Stimulated activated naive CD8-positive, alpha-beta T cell treated with anti-CD3 and anti-CD28 coated beads, Interleukin-15, amount 100 ng/mL, for 72 hours (primary cell): Measurements from ENCODE around the gene AKAP10.
"Not testable (repeated sequence)": the region's sequence is repeated elsewhere in the genome, so short reads cannot be mapped to it uniquely, and the experiment has no call there.

Experiments used
- ATAC-seq: fragments of 150-1000 bp; cut with Tn5 transposase; 2 replicates; pipeline ENCODE4 v1.10.0; 2021; ENCODE audit warnings: mild to moderate bottlenecking, moderate library complexity
- DNase-seq, 2 donors: peaks; one replicate each; pipeline ENCODE4 v3.0.0; 2021 to 2022
- H3K27ac Mint-ChIP-seq, 2 donors: one replicate each; pipeline ENCODE4 v1.8.0; 2022; ENCODE audit warnings: mild to moderate bottlenecking in 2 of 2, mixed read lengths in 2 of 2, moderate library complexity in 2 of 2
- H3K27me3 Mint-ChIP-seq: one replicate; pipeline ENCODE4 v1.8.0; 2022; ENCODE audit warnings: mixed read lengths
- H3K4me1 Mint-ChIP-seq: one replicate; pipeline ENCODE4 v1.8.0; 2022; ENCODE audit warnings: mild to moderate bottlenecking, mixed read lengths
- H3K4me3 Mint-ChIP-seq, 2 donors: one replicate each; pipeline ENCODE4 v1.8.0; 2022; ENCODE audit warnings: mild to moderate bottlenecking in 2 of 2, mixed read lengths in 2 of 2, moderate library complexity in 1 of 2
- H3K9me3 Mint-ChIP-seq, 2 donors: one replicate each; pipeline ENCODE4 v1.8.0; 2022; ENCODE audit warnings: mixed read lengths in 2 of 2

AKAP10 gene

GRCh38 chr17:19991252-19991885, 13.7 kb upstream of the AKAP10 start:
- H3K4me1 Mint-ChIP-seq, result peaks cover 7% of the 10 kb centered on the region
- no peak overlapping the region for H3K4me3 Mint-ChIP-seq
- no peak overlapping the region for H3K27ac Mint-ChIP-seq
- no peak for ATAC-seq
- DNase-seq, result no peak
- H3K27me3 Mint-ChIP-seq, result no peaks in the 10 kb centered on the region
- no peaks in the 10 kb centered on the region for H3K9me3 Mint-ChIP-seq

DNA sequence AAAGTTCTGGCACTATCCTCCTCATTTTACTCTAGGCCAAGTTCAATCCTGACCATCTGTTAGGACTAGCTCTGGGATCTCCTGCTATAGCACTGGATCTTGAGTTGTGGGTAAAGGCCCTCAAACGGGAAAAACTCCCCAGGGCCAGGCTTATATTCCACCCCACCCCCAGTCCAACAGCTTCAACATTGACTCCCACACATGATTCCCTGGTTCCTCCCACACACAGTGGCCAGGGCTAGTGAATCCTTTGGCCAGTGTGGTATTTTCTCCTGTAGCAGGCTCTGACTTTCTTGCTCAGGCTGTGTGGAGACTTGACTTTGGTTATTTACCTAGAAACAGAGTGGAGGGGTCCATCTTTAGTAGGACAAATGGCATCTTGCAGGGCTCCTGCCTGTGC, 10.3 kb upstream of the AKAP10 start:
- no peak overlapping the region for H3K4me3 Mint-ChIP-seq
- H3K27ac Mint-ChIP-seq, result no peak overlapping the region
- H3K27me3 Mint-ChIP-seq, result no peaks in the 10 kb centered on the region
- H3K9me3 Mint-ChIP-seq, result no peaks in the 10 kb centered on the region
- ATAC-seq (no peak), DNase-seq (no peak)
- H3K4me1 Mint-ChIP-seq, result no peaks in the 10 kb centered on the region

GRCh38 chr17:19986941-19987861, 9.6 kb upstream of the AKAP10 start:
- Mint-ChIP-seq H3K27me3 (no peaks in the 10 kb centered on the region), H3K27ac (no peak overlapping the region), H3K4me3 (no peak overlapping the region), H3K9me3 (no peaks in the 10 kb centered on the region), H3K4me1 (no peaks in the 10 kb centered on the region)
- ATAC-seq (no peak), DNase-seq (no peak)

GRCh38 chr17:19979917-19980770, 2.5 kb upstream of the AKAP10 start:
- Mint-ChIP-seq H3K9me3 (no peaks in the 10 kb centered on the region), H3K27me3 (no peaks in the 10 kb centered on the region), H3K27ac (no peak overlapping the region), H3K4me1 (peaks cover 33% of the 10 kb centered on the region), H3K4me3 (no peak overlapping the region)
- DNase-seq (no peak), ATAC-seq (no peak)

DNA sequence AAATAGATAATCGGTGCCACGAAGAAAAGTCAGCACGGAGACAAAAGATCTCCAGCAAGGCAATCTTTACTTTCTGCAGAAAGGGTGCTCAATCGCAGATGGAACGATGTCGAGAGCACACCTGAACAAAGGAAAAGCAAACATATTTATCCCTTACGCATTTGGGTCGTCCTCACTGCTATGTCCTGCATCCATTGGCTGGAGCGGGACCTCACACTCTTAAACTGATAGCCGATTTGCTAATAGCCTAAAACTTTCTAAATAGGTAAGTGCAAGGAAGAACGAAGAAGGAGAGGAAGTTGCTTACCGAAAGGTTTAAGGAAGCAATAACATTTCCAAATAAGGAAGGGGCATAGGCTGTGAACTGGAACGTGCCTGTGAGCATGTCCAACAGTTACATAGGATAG, 1.2 kb upstream of the AKAP10 start:
- Mint-ChIP-seq H3K9me3 (no peaks in the 10 kb centered on the region), H3K4me1 (peaks cover 45% of the 10 kb centered on the region), H3K27ac (peak overlapping the region in 1 of 2 donors; percentile 98), H3K4me3 (peak overlapping the region; percentile 98 to 100), H3K27me3 (no peaks in the 10 kb centered on the region)
- no peak for ATAC-seq
- no peak for DNase-seq

- Mint-ChIP-seq H3K27ac (peak overlapping the region; percentile 98), H3K9me3 (no peaks in the 10 kb centered on the region), H3K4me1 (peaks cover 50% of the 10 kb centered on the region), H3K27me3 (no peaks in the 10 kb centered on the region), H3K4me3 (peak overlapping the region; percentile 98 to 100)
- DNase-seq (peak; percentile 28 to 44), ATAC-seq (peak; percentile 43)
Observed at GRCh38 chr17:19978209-19978802, 678 bp upstream of the AKAP10 start.

DNA sequence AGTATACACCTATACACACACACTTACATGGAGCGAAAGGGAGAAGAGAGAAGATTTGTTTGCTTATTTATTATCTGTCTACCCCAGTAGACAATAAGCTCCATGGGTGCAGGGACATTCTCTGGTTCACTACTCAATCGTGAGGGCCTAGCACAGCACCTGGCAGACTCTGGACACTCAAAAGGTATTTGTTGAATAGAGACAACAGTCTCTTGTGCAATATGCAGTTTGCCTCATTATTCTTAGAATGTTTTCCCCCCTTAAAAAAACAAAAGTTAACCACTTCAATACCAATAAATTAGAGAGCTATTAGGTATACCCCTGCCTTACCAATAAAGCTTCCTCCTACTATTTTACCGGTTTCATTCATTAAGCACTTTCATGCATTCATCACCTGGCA, 2.0 kb downstream of the AKAP10 start:
- no peak for DNase-seq
- Mint-ChIP-seq H3K4me3 (peak overlapping the region; percentile 17 to 72), H3K9me3 (no peaks in the 10 kb centered on the region), H3K4me1 (peaks cover 65% of the 10 kb centered on the region), H3K27me3 (no peaks in the 10 kb centered on the region), H3K27ac (peak overlapping the region; percentile 13 to 79)
- no peak for ATAC-seq

GRCh38 chr17:19973156-19973555, 4.5 kb downstream of the AKAP10 start:
- Mint-ChIP-seq H3K27ac (peak overlapping the region in 1 of 2 donors; percentile 7), H3K4me3 (no peak overlapping the region), H3K4me1 (peaks cover 54% of the 10 kb centered on the region)

GRCh38 chr17:19962954-19963353, 14.7 kb downstream of the AKAP10 start:
- not testable (repeated sequence) for DNase-seq, H3K9me3 Mint-ChIP-seq, H3K27ac Mint-ChIP-seq, ATAC-seq, H3K4me3 Mint-ChIP-seq, H3K27me3 Mint-ChIP-seq
- H3K4me1 Mint-ChIP-seq, result peaks cover 22% of the 10 kb centered on the region

More at GRCh38 chr17:19973156-19973555, 4.5 kb downstream of the AKAP10 start:
- no peaks in the 10 kb centered on the region for H3K9me3 Mint-ChIP-seq
- DNase-seq (no peak), ATAC-seq (no peak)
- no peaks in the 10 kb centered on the region for H3K27me3 Mint-ChIP-seq

GRCh38 chr17:19958023-19958422, 19.6 kb downstream of the AKAP10 start:
- no peaks in the 10 kb centered on the region for H3K27me3 Mint-ChIP-seq
- no peak overlapping the region for H3K27ac Mint-ChIP-seq
- DNase-seq (no peak), ATAC-seq (no peak)
- H3K9me3 Mint-ChIP-seq, result no peaks in the 10 kb centered on the region
- no peak overlapping the region for H3K4me3 Mint-ChIP-seq
- peaks cover 43% of the 10 kb centered on the region for H3K4me1 Mint-ChIP-seq

DNA sequence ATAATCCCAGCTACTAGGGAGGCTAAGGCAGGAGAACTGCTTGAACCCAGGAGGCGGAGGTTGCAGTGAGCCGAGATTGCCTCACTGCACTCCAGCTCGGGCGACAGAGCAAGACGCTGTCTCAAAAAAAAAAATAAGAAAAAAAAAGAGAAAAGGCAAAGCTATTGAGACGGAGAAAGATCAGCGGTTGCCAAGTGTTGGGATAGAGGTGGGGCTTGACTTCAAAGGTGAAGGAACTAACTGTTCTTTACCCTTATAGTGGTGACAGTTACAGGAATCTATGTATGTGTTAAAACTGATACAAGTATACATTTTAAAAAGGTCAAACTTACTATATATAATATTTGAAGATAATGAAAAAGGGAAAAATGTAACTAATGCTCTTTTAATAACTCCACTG, 22.5 kb downstream of the AKAP10 start:
- Mint-ChIP-seq H3K4me1 (peaks cover 49% of the 10 kb centered on the region), H3K27me3 (no peaks in the 10 kb centered on the region), H3K27ac (no peak overlapping the region), H3K9me3 (no peaks in the 10 kb centered on the region), H3K4me3 (peak overlapping the region in 1 of 2 donors; percentile 56)
- DNase-seq (no peak), ATAC-seq (no peak)

GRCh38 chr17:19951411-19951810, 26.2 kb downstream of the AKAP10 start:
- peaks cover 71% of the 10 kb centered on the region for H3K4me1 Mint-ChIP-seq
- not testable (repeated sequence) for DNase-seq, H3K27me3 Mint-ChIP-seq, H3K9me3 Mint-ChIP-seq, ATAC-seq, H3K27ac Mint-ChIP-seq, H3K4me3 Mint-ChIP-seq

GRCh38 chr17:19950624-19951195, 26.9 kb downstream of the AKAP10 start:
- H3K27me3 Mint-ChIP-seq, H3K27ac Mint-ChIP-seq, H3K9me3 Mint-ChIP-seq, DNase-seq, H3K4me3 Mint-ChIP-seq, ATAC-seq: not testable (repeated sequence)
- H3K4me1 Mint-ChIP-seq, result peaks cover 66% of the 10 kb centered on the region

DNA sequence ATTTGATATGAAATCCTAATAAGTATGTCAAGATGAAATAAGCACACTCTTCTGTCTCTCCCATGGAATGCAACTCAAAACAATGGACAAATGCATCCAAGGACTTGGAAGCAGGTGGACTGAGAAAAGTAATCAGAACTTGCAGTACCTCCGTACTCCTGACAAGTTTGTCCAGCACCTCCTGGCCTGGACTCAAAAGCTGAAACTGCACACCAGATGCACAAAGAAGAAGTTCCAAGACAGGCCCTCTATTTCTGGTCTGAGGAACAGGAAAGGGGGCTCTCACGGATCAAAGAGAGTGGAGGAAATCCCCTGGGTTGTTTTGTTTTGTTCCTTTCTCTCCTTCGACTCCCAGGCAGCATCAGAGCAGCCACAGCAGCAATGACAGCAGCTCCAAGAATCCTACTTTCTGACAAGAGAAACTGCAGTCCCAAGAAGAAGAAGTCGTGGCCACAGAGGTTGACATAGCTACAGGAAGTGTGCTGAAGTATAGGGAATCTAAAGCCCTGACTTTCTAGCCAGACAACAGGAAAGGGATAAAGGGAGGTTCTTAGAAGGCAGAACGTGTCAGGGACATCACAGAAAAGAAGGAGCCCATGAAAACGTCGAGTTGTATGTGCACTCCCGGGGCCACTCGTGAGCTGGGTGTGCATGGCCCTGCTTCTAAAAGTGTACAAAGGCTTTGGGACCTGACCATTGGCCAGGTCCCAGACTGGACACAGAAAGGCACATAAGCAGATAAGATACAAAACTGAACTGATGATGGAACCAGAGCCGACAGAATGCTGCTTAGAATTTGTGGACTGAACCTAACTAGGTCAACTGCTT, 29.3 kb downstream of the AKAP10 start:
- Mint-ChIP-seq H3K4me1 (peaks cover 54% of the 10 kb centered on the region), H3K27ac (peak overlapping the region; percentile 81 to 93), H3K27me3 (no peaks in the 10 kb centered on the region), H3K9me3 (no peaks in the 10 kb centered on the region), H3K4me3 (peak overlapping the region in 1 of 2 donors; percentile 17)
- ATAC-seq, result no peak
- DNase-seq, result no peak
